HG02588 (cell line): ENCODE data around the gene ADGRB3.
"Not testable (repeated sequence)": the region's sequence is repeated elsewhere in the genome, so short reads cannot be mapped to it uniquely, and the experiment has no call there.

ENCODE experiments used
- ATAC-seq: cut with Tn5 transposase; IDR thresholded peaks from one replicate; pipeline ENCODE4 v1.9.1; 2021; ENCODE audit warnings: mild to moderate bottlenecking, moderate library complexity; ENCODE audit not compliant: unreplicated experiment

Gene ADGRB3

GRCh38 chr6:69216127-69216526 is 581.0 kb downstream of the ADGRB3 start:
- ATAC-seq = no peak

GRCh38 chr6:69217343-69217742 is 582.3 kb downstream of the ADGRB3 start:
- ATAC-seq = no peak

- ATAC-seq = no peak
These were observed 585.3 kb downstream of the ADGRB3 start for GRCh38 chr6:69220375-69220774.

GRCh38 chr6:69232008-69232407 is 596.9 kb downstream of the ADGRB3 start:
- no peak for ATAC-seq

GRCh38 chr6:69232496-69232895 is 597.4 kb downstream of the ADGRB3 start:
- ATAC-seq = no peak

- peak; percentile 98 for ATAC-seq
These were observed 597.9 kb downstream of the ADGRB3 start for GRCh38 chr6:69232911-69233448.

- ATAC-seq = no peak
These were observed 603.0 kb downstream of the ADGRB3 start for GRCh38 chr6:69238067-69238466.

GRCh38 chr6:69246983-69247382 is 611.9 kb downstream of the ADGRB3 start:
- ATAC-seq = no peak

- no peak for ATAC-seq
These were observed 625.9 kb downstream of the ADGRB3 start for GRCh38 chr6:69261010-69261409.

- ATAC-seq = no peak
These were observed 628.2 kb downstream of the ADGRB3 start for GRCh38 chr6:69263297-69263696.

GRCh38 chr6:69265090-69265489 is 630.0 kb downstream of the ADGRB3 start:
- no peak for ATAC-seq

GRCh38 chr6:69265706-69266105 is 630.6 kb downstream of the ADGRB3 start:
- no peak for ATAC-seq

GRCh38 chr6:69276204-69276603 is 641.1 kb downstream of the ADGRB3 start:
- ATAC-seq = no peak

- no peak for ATAC-seq
These were observed 644.7 kb downstream of the ADGRB3 start for GRCh38 chr6:69279805-69280204.

- ATAC-seq = no peak
These were observed 645.8 kb downstream of the ADGRB3 start for GRCh38 chr6:69280858-69281257.

- ATAC-seq = no peak
These were observed 649.2 kb downstream of the ADGRB3 start for GRCh38 chr6:69284176-69284730.

GRCh38 chr6:69285054-69285453 is 650.0 kb downstream of the ADGRB3 start:
- no peak for ATAC-seq

- ATAC-seq = no peak
These were observed 651.2 kb downstream of the ADGRB3 start for GRCh38 chr6:69286331-69286730.

- ATAC-seq = not testable (repeated sequence)
These were observed 653.1 kb downstream of the ADGRB3 start for GRCh38 chr6:69288198-69288597.

GRCh38 chr6:69289689-69290495 is 654.8 kb downstream of the ADGRB3 start:
- no peak for ATAC-seq

GRCh38 chr6:69293471-69293870 is 658.4 kb downstream of the ADGRB3 start:
- no peak for ATAC-seq

- no peak for ATAC-seq
These were observed 659.3 kb downstream of the ADGRB3 start for GRCh38 chr6:69294407-69294806.
